Endothelial cell of umbilical vein (primary cell): ENCODE results near the gene CNOT6.

ENCODE experiments used
- EZH2 ChIP-seq: IDR thresholded peaks from 2 replicates; pipeline ENCODE4 v1.6.1; 2012; ENCODE audit warnings: borderline replicate concordance, low read depth, mild to moderate bottlenecking, moderate library complexity, low read length, inconsistent platforms; ENCODE audit not compliant: severe bottlenecking
- JUN ChIP-seq: IDR thresholded peaks from 2 replicates; pipeline ENCODE4 v1.6.1; 2011; ENCODE audit warnings: borderline replicate concordance, low read depth; ENCODE audit not compliant: insufficient read length, insufficient read depth
- TF ChIP-seq, protein P1 (sequence below), 2 donors: IDR thresholded peaks; 1 replicate in 1 of 2; 2 replicates in 1 of 2; pipeline ENCODE4 v1.5.1; 2011; ENCODE audit warnings: low read length in 2 of 2, mild to moderate bottlenecking in 2 of 2, moderate library complexity in 2 of 2, control low read depth in 1 of 2, inconsistent platforms in 1 of 2, low read depth in 1 of 2; ENCODE audit not compliant: insufficient read depth in 1 of 2; ENCODE audit errors: extremely low read depth in 1 of 2

DNA sequence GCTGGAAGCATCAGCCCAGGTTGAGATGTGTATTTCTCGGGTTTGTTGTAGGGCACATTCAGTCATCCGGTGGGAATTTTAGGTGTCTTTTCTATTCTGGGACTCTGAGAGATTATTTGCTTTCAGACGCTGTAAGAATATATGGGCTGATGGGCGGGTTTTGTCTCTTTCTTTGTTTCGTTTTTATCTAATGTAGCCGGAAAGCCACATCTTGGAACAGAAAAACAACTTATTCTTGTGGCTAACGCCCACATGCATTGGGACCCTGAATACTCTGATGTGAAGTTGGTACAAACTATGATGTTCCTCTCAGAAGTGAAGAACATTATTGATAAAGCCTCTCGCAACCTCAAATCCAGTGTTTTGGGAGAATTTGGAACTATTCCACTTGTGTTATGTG is 74.7 kb downstream of the CNOT6 start:
- TF ChIP-seq EZH2 (no peak), JUN (no peak)
- TF ChIP-seq, protein P1, sequence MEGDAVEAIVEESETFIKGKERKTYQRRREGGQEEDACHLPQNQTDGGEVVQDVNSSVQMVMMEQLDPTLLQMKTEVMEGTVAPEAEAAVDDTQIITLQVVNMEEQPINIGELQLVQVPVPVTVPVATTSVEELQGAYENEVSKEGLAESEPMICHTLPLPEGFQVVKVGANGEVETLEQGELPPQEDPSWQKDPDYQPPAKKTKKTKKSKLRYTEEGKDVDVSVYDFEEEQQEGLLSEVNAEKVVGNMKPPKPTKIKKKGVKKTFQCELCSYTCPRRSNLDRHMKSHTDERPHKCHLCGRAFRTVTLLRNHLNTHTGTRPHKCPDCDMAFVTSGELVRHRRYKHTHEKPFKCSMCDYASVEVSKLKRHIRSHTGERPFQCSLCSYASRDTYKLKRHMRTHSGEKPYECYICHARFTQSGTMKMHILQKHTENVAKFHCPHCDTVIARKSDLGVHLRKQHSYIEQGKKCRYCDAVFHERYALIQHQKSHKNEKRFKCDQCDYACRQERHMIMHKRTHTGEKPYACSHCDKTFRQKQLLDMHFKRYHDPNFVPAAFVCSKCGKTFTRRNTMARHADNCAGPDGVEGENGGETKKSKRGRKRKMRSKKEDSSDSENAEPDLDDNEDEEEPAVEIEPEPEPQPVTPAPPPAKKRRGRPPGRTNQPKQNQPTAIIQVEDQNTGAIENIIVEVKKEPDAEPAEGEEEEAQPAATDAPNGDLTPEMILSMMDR (IDR thresholded peaks at IDR 0.05; ENCODE audit: extremely low read depth in 1 of 2, insufficient read depth in 1 of 2, low read depth in 1 of 2, low read length in 2 of 2): no peak
